Right atrium auricular region (tissue), 2 donors: ENCODE data around the gene KRTAP27-1. TPM values are rescaled to one million over a fixed set of nuclear protein-coding genes. Genes with fewer than 3 reads are reported as not detected.

ENCODE experiments used
- DNase-seq: peaks from one replicate; pipeline ENCODE4 v3.0.0-alpha.2; 2019; ENCODE audit warnings: low spot score
- H3K27ac ChIP-seq, 2 donors: fragments of 200-600 bp; sonication (generic); 1 replicate in 1 of 2; 2 replicates in 1 of 2; pipeline ENCODE4 v1.5.1; 2016 to 2019
- H3K27me3 ChIP-seq, 2 donors: fragments of 200-600 bp; sonication (generic); one replicate each; pipeline versions ENCODE4 v1.5.1 to v1.6.0; 2017 to 2019
- H3K36me3 ChIP-seq: fragments of 200-600 bp; sonication (generic); one replicate; pipeline ENCODE4 v1.5.1; 2016
- H3K4me1 ChIP-seq, 2 donors: fragments of 200-600 bp; sonication (generic); one replicate each; pipeline versions ENCODE4 v1.5.1 to v1.6.0; 2017 to 2019
- H3K4me3 ChIP-seq, 2 donors: fragments of 200-600 bp; sonication (generic); 1 replicate in 1 of 2; 2 replicates in 1 of 2; pipeline ENCODE4 v1.5.1; 2017 to 2019; ENCODE audit warnings: mild to moderate bottlenecking in 1 of 2, moderate library complexity in 1 of 2
- H3K9me3 ChIP-seq, 2 donors: fragments of 200-600 bp; sonication (generic); one replicate each; pipeline ENCODE4 v1.5.1; 2019
- total RNA-seq, 2 donors: library from RNA; depleted of rRNA; stranded (reverse); fragments of >200 nt; gene quantifications; one replicate each; pipeline ENCODE4 v1.1.0, GENCODE V29; 2016
- TF ChIP-seq, protein P1 (sequence below), 2 donors: fragments of 200-600 bp; sonication (generic); IDR thresholded peaks; one replicate each; pipeline ENCODE4 v1.5.1; 2019; ENCODE audit warnings: antibody characterized with exemption in 2 of 2

The KRTAP27-1 gene
- total RNA-seq, 2 donors from 2014 or later: not detected

- H3K4me3 ChIP-seq: no peak overlapping the region
- no peaks in the 10 kb centered on the region for H3K4me1 ChIP-seq
- no peaks in the 10 kb centered on the region for H3K27me3 ChIP-seq
- H3K27ac ChIP-seq: no peak overlapping the region
- TF ChIP-seq, protein P1, sequence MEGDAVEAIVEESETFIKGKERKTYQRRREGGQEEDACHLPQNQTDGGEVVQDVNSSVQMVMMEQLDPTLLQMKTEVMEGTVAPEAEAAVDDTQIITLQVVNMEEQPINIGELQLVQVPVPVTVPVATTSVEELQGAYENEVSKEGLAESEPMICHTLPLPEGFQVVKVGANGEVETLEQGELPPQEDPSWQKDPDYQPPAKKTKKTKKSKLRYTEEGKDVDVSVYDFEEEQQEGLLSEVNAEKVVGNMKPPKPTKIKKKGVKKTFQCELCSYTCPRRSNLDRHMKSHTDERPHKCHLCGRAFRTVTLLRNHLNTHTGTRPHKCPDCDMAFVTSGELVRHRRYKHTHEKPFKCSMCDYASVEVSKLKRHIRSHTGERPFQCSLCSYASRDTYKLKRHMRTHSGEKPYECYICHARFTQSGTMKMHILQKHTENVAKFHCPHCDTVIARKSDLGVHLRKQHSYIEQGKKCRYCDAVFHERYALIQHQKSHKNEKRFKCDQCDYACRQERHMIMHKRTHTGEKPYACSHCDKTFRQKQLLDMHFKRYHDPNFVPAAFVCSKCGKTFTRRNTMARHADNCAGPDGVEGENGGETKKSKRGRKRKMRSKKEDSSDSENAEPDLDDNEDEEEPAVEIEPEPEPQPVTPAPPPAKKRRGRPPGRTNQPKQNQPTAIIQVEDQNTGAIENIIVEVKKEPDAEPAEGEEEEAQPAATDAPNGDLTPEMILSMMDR (IDR thresholded peaks at IDR 0.05): no peak
- no peaks in the 10 kb centered on the region for H3K9me3 ChIP-seq
- no peak for DNase-seq
- no peaks in the 10 kb centered on the region for H3K36me3 ChIP-seq
These were observed 1.2 kb upstream of the KRTAP27-1 start for GRCh38 chr21:30338717-30339116.

DNA sequence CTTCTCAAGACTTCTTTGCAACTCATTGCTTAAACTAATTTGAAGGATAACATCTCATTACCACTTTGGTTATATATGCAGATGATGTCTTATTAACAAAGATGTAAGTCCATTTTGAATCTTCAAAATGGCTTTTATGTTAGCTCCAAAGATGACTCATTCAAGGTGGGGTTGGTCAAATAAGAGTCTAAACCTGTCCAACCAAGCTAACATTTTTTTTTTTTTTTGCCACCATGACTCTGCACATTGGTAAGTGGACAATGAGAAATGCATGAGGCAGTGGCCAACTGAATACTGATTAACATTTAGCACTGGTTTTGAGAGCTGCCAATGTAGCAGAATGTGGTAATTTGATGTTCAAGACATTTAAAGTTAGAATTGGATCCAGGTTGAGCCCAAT lies 278 bp upstream of the KRTAP27-1 start:
- H3K27me3 ChIP-seq: no peaks in the 10 kb centered on the region
- H3K27ac ChIP-seq: no peak overlapping the region
- TF ChIP-seq, protein P1 (IDR thresholded peaks at IDR 0.05): no peak
- no peaks in the 10 kb centered on the region for H3K4me1 ChIP-seq
- no peak for DNase-seq
- H3K4me3 ChIP-seq: no peak overlapping the region
- no peaks in the 10 kb centered on the region for H3K9me3 ChIP-seq
- no peaks in the 10 kb centered on the region for H3K36me3 ChIP-seq

DNA sequence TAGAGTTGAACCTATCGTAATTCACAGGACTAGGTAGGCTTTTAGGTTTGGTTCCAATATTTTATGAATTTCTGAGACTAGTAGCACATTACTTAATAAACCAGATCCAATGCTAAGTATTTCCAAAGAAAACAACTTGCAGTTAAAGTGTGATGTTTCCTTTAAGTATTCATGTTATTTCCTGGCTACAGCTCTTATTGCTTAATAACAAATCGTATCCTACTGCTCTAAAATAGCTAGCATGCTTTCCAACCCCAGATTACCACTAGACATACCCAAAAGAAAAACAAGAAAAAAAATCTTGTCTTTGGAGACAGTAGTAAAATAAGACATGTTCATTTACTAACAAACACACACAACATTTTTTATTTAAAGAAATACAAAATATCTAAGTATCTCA lies 898 bp downstream of the KRTAP27-1 start:
- Histone ChIP-seq H3K9me3 (no peaks in the 10 kb centered on the region), H3K36me3 (no peaks in the 10 kb centered on the region), H3K4me1 (no peaks in the 10 kb centered on the region), H3K4me3 (no peak overlapping the region), H3K27me3 (no peaks in the 10 kb centered on the region), H3K27ac (no peak overlapping the region)
- no peak for DNase-seq
- TF ChIP-seq, protein P1 (IDR thresholded peaks at IDR 0.05): no peak

- H3K4me3 ChIP-seq: no peak overlapping the region
- no peaks in the 10 kb centered on the region for H3K9me3 ChIP-seq
- no peaks in the 10 kb centered on the region for H3K4me1 ChIP-seq
- H3K36me3 ChIP-seq: no peaks in the 10 kb centered on the region
- TF ChIP-seq, protein P1 (IDR thresholded peaks at IDR 0.05): no peak
- no peak overlapping the region for H3K27ac ChIP-seq
- DNase-seq: no peak
- no peaks in the 10 kb centered on the region for H3K27me3 ChIP-seq
These were observed 3.8 kb downstream of the KRTAP27-1 start for GRCh38 chr21:30333736-30334135.

GRCh38 chr21:30332681-30333080 lies 4.8 kb downstream of the KRTAP27-1 start:
- no peak overlapping the region for H3K27ac ChIP-seq
- H3K4me3 ChIP-seq: no peak overlapping the region
- no peaks in the 10 kb centered on the region for H3K36me3 ChIP-seq
- H3K9me3 ChIP-seq: no peaks in the 10 kb centered on the region
- no peaks in the 10 kb centered on the region for H3K27me3 ChIP-seq
- TF ChIP-seq, protein P1 (IDR thresholded peaks at IDR 0.05): no peak
- no peak for DNase-seq
- H3K4me1 ChIP-seq: no peaks in the 10 kb centered on the region

DNA sequence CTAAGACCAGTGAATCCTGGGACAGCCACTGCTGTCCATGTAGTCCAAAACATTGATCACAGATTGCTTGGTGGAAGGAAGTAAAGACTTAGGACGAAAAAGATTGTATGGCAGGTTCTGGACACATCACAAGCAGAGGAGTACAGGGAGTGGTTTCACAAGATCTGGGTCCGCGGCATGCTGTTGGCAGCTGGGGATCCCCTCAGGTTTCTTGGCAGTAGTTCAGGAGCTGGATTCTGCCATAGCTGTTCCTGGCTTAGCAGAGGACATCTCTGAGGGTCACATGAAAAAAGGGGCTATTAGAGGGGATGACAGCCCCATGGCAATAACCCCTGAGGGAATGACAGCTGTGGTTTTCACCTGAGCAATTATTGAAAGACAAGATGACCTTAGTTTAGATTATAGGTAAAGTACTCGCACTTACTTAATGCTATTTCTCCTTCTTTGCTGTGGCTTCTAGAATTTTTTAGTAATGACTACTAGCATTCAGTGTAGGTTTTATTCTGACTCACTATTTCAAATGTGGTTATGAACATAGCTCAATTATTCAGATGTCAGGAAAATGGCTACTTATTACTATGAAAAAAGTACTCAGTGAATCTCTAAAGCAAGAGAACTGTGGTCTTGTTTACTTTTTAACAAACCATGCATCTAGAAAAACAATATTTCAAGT lies 8.2 kb downstream of the KRTAP27-1 start:
- Histone ChIP-seq H3K36me3 (no peaks in the 10 kb centered on the region), H3K9me3 (peaks cover 0 to 13% of the 10 kb centered on the region in 2 donors), H3K4me3 (no peak overlapping the region), H3K4me1 (no peaks in the 10 kb centered on the region), H3K27ac (no peak overlapping the region), H3K27me3 (no peaks in the 10 kb centered on the region)
- DNase-seq: no peak
- TF ChIP-seq, protein P1 (IDR thresholded peaks at IDR 0.05): no peak
